ENCODE data around the gene HPCA.

The HPCA gene

GRCh38 chr1:32891241-32891570, 4.9 kb downstream of the HPCA start:
- DNase-seq (ENCODE audit: extremely low read depth, low read depth), result no peak
- TF ChIP-seq CTCF (IDR thresholded peaks at IDR 0.05; ENCODE audit: low read depth, low read length), result no peak

GRCh38 chr1:32891630-32892029, 5.3 kb downstream of the HPCA start:
- no peak for TF ChIP-seq CTCF (IDR thresholded peaks at IDR 0.05; ENCODE audit: low read depth, low read length)
- no peak for DNase-seq (ENCODE audit: extremely low read depth, low read depth)

- no peak for DNase-seq (ENCODE audit: extremely low read depth, low read depth)
- peak; percentile 28 for TF ChIP-seq CTCF (IDR thresholded peaks at IDR 0.05; ENCODE audit: low read depth, low read length)
These were observed 6.3 kb downstream of the HPCA start for GRCh38 chr1:32892368-32893197.

GRCh38 chr1:32893198-32894018, 7.1 kb downstream of the HPCA start:
- TF ChIP-seq CTCF (IDR thresholded peaks at IDR 0.05; ENCODE audit: low read depth, low read length), result peak; percentile 20
- DNase-seq (ENCODE audit: extremely low read depth, low read depth), result no peak

GRCh38 chr1:32894019-32894600, 7.8 kb downstream of the HPCA start:
- no peak for DNase-seq (ENCODE audit: extremely low read depth, low read depth)
- no peak for TF ChIP-seq CTCF (IDR thresholded peaks at IDR 0.05; ENCODE audit: low read depth, low read length)

- TF ChIP-seq CTCF (IDR thresholded peaks at IDR 0.05; ENCODE audit: low read depth, low read length), result no peak
- no peak for DNase-seq (ENCODE audit: extremely low read depth, low read depth)
These were observed 8.4 kb downstream of the HPCA start for GRCh38 chr1:32894681-32895080.
